ENCODE data around the gene CETN1.

CETN1 gene

DNA sequence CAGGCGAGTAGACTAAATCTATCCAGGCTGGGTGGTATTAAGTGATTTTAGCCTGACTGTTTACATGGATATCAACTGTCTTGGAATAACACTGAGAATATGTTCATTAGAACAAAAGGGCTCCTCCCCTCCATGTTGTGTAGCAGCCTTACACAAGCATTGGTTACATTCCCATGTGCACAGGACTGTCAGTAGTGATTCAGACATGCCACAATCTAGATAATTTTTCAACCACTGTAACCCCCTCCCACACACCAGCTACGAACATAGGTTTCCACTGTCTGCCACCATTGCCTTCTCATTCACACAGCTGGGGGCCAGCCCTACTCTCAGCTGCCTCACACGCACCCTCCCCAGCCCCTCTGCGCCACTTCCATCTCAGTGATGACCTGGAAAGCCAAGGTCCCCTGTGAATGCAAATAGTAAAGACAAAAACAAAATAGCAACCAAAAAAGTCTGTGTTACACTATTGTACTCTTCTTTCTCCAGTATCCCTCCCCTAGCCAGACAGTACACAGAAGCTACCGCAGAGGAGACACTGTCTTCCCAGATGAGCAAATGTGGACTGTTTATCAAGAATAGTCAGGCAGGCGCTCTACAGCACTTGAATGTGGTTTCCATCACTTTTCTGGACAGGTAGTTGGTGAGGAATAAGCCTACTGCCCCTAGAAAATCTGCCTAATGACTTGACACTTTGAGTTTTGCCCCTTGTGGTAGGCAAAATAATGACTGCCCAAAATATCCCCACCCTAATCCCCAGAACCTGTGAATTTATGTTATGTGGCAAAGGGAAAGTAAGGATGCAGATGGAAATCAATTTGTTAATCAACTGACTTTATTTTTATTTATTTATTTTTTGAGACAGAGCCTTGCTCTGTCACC, 49.3 kb downstream of the CETN1 start:
- TF ChIP-seq, protein P1, sequence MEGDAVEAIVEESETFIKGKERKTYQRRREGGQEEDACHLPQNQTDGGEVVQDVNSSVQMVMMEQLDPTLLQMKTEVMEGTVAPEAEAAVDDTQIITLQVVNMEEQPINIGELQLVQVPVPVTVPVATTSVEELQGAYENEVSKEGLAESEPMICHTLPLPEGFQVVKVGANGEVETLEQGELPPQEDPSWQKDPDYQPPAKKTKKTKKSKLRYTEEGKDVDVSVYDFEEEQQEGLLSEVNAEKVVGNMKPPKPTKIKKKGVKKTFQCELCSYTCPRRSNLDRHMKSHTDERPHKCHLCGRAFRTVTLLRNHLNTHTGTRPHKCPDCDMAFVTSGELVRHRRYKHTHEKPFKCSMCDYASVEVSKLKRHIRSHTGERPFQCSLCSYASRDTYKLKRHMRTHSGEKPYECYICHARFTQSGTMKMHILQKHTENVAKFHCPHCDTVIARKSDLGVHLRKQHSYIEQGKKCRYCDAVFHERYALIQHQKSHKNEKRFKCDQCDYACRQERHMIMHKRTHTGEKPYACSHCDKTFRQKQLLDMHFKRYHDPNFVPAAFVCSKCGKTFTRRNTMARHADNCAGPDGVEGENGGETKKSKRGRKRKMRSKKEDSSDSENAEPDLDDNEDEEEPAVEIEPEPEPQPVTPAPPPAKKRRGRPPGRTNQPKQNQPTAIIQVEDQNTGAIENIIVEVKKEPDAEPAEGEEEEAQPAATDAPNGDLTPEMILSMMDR (conservative IDR thresholded peaks at IDR 0.05; ENCODE audit: control insufficient read depth, insufficient read depth, low read depth, low read length), result peak; percentile 26
- DNase-seq (ENCODE audit: low read depth), result no peak
- no peak overlapping the region for H3K4me3 ChIP-seq (ENCODE audit: control insufficient read depth, low read depth, low read length)

DNA sequence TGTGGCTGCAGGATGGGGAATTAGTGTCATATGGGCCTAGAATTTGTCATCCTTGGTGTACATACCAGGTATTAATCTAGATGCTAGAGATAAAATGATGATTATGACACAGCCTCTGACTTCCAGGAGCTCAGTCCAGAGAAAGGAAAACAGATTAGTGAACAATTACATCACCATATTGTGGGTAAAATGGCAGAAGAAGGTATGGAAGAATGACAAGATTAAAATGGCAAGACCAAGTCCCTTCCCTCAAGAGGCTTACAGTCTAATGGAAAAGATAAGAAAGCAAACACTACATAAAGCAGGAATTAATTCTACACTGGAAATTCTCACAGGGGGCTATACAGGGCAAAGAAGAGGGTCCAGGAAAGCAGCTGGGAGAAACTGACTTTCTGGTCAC, 51.4 kb downstream of the CETN1 start:
- DNase-seq (ENCODE audit: low read depth), result no peak
- TF ChIP-seq, protein P1 (conservative IDR thresholded peaks at IDR 0.05; ENCODE audit: control insufficient read depth, insufficient read depth, low read depth, low read length), result no peak
- no peak overlapping the region for H3K4me3 ChIP-seq (ENCODE audit: control insufficient read depth, low read depth, low read length)

Measured in fibroblast of mammary gland (primary cell).